K562 (cell line): ENCODE data around the gene NKAPL. TPM values are rescaled to one million over a fixed set of nuclear protein-coding genes. Genes with fewer than 3 reads are reported as not detected.

Experiments
- ATAC-seq: fragments of 200-7000 bp; cut with Tn5 transposase; 3 replicates; pipeline ENCODE4 v1.9.1; 2020; ENCODE audit warnings: moderate library complexity
- BruUV-seq: library from RNA; stranded (reverse); fragments of 400-500 nt; replicated peaks from 2 replicates; lab custom pipeline; 2021; lab: Mats Ljungman, UMichigan
- CTCF ChIA-PET: fragments of 300-600 bp; formaldehyde crosslinking; extraction: SDS; loops from one replicate; lab custom pipeline; 2021; ENCODE audit warnings: low intra/inter-chr PET ratio; lab: Yijun Ruan, JAX
- POLR2A ChIA-PET: fragments of 300-600, 350-650 bp; sonication (Branson Sonifier 250); formaldehyde crosslinking; extraction: SDS; loops from one replicate; lab custom pipeline; 2021; ENCODE audit warnings: antibody characterized with exemption, inconsistent platforms; lab: Yijun Ruan, JAX
- DNase-seq, 4 experiments: peaks; one replicate each; pipeline versions ENCODE4 v3.0.0 to v3.0.0-alpha.2; 2011 to 2018; ENCODE audit warnings: low spot score in 3 of 4, mixed read lengths in 3 of 4; ENCODE audit errors: extremely low read depth in 1 of 4
- FAIRE-seq: peaks from 2 replicates; lab custom pipeline; 2011; peaks lifted over from hg19 to GRCh38; lab: Jason Lieb, UNC
- H2AFZ ChIP-seq: 2 replicates; pipeline ENCODE4 v1.6.0; 2011; ENCODE audit warnings: low read depth, low read length, control low read depth, inconsistent platforms
- H3K27ac ChIP-seq: fragments of 200-600 bp; 3 replicates; pipeline ENCODE4 v1.8.0; 2011; ENCODE audit warnings: low read depth, mild to moderate bottlenecking, control low read depth, inconsistent platforms, low read length, moderate library complexity, mixed read lengths; ENCODE audit errors: extremely low read depth
- H3K27me3 ChIP-seq, 2 experiments: fragments of 300-600 bp in 1 of 2; 2 replicates in 1 of 2; 3 replicates in 1 of 2; pipeline versions ENCODE4 v1.6.0 to v1.8.0; 2011; ENCODE audit warnings: inconsistent platforms in 2 of 2, low read length in 2 of 2, mild to moderate bottlenecking in 1 of 2, mixed read lengths in 1 of 2, moderate library complexity in 1 of 2; ENCODE audit not compliant: control insufficient read depth in 2 of 2, insufficient read depth in 2 of 2
- H3K36me3 ChIP-seq: fragments of 300-600 bp; 3 replicates; pipeline ENCODE4 v1.8.0; 2011; ENCODE audit warnings: mild to moderate bottlenecking, low read length, inconsistent platforms; ENCODE audit not compliant: control insufficient read depth, insufficient read depth
- H3K4me1 ChIP-seq, 2 experiments: fragments of 200-600 bp in 1 of 2; replicated peaks in 1 of 2; 2 replicates in 1 of 2; 3 replicates in 1 of 2; pipeline versions ENCODE4 v1.5.1 to v1.8.0; 2011; ENCODE audit warnings: inconsistent platforms in 2 of 2, low read length in 2 of 2, mild to moderate bottlenecking in 1 of 2, mixed read lengths in 1 of 2, moderate library complexity in 1 of 2; ENCODE audit not compliant: control insufficient read depth in 2 of 2, insufficient read depth in 2 of 2
- H3K4me2 ChIP-seq: 2 replicates; pipeline ENCODE4 v1.6.1; 2011; ENCODE audit warnings: low read length, control low read depth, inconsistent platforms, mixed read lengths; ENCODE audit not compliant: insufficient read depth
- H3K4me3 ChIP-seq: fragments of 200-600 bp; sonication (generic), shearing (Covaris generic); 2 replicates; pipeline ENCODE4 v1.5.1; 2016; ENCODE audit warnings: control low read depth, inconsistent platforms
- H3K79me2 ChIP-seq: fragments of 200-600 bp; 3 replicates; pipeline ENCODE4 v1.8.0; 2011; ENCODE audit warnings: low read length, inconsistent platforms; ENCODE audit not compliant: control insufficient read depth, insufficient read depth
- H3K9ac ChIP-seq, 2 experiments: 2 replicates each; pipeline versions ENCODE4 v1.6.0 to v1.6.1; 2011; ENCODE audit warnings: low read depth in 2 of 2, low read length in 2 of 2, control low read depth in 1 of 2, inconsistent platforms in 1 of 2, mild to moderate bottlenecking in 1 of 2, mixed read lengths in 1 of 2; ENCODE audit not compliant: insufficient read depth in 1 of 2
- H3K9me1 ChIP-seq: one replicate; pipeline ENCODE4 v1.6.0; 2011; ENCODE audit warnings: inconsistent platforms, mild to moderate bottlenecking, low read length, moderate library complexity; ENCODE audit not compliant: control insufficient read depth, insufficient read depth
- H3K9me3 ChIP-seq: replicated peaks from 2 replicates; pipeline ENCODE4 v1.5.1; 2011; ENCODE audit warnings: low read depth, low read length, inconsistent platforms; ENCODE audit not compliant: control insufficient read depth, insufficient read depth
- H4K20me1 ChIP-seq: replicated peaks from 2 replicates; pipeline ENCODE4 v1.6.1; 2011; ENCODE audit warnings: low read length, inconsistent platforms, mixed read lengths; ENCODE audit not compliant: control insufficient read depth, insufficient read depth
- C11orf30 ChIP-seq: fragments of 450-650 bp; IDR thresholded peaks from 2 replicates; pipeline ENCODE4 v1.6.1; 2016; ENCODE audit warnings: low read depth, mild to moderate bottlenecking
- FOSL1 ChIP-seq: fragments of 200-800 bp; sonication (Bioruptor generic); conservative IDR thresholded peaks from 2 replicates; pipeline ENCODE4 v1.6.1; 2016; ENCODE audit warnings: missing genetic modification characterization, missing compliant biosample characterization
- HINFP ChIP-seq: fragments of 450-650 bp; conservative IDR thresholded peaks from 2 replicates; pipeline ENCODE4 v1.6.1; 2016; ENCODE audit warnings: missing genetic modification characterization, low read depth, mild to moderate bottlenecking, control low read depth, missing compliant biosample characterization
- MAFG ChIP-seq: fragments of 450-650 bp; conservative IDR thresholded peaks from 2 replicates; pipeline ENCODE4 v1.6.1; 2016; ENCODE audit warnings: missing genetic modification characterization, missing compliant biosample characterization
- SFPQ ChIP-seq: fragments of 200-400 bp; formaldehyde crosslinking; IDR thresholded peaks from 2 replicates; pipeline ENCODE4 v1.6.1; 2017; ENCODE audit warnings: mild to moderate bottlenecking, low read depth, low read length, moderate library complexity
- ZNF316 ChIP-seq: fragments of 450-650 bp; IDR thresholded peaks from 2 replicates; pipeline ENCODE4 v1.6.1; 2016
- WGBS: fragments of 100-300 bp; shearing (Covaris generic); methylation state at CpG from one replicate; pipeline ENCODE4 v1.1.6; 2016; ENCODE audit warnings: low coverage, mixed read lengths; ENCODE audit not compliant: insufficient coverage; ENCODE audit errors: missing lambda C conversion rate; 5-methylcytosine and 5-hydroxymethylcytosine counted together
- in situ Hi-C: fragments of 300-500 bp; cut with MboI; formaldehyde crosslinking; loops from 4 replicates; pipeline ENCODE4 v1.15.0; 2018; ENCODE audit warnings: inconsistent platforms, mixed read lengths
- intact Hi-C: fragments of 100-400 bp; cut with micrococcal nuclease; formaldehyde crosslinking; loops from 2 replicates; pipeline ENCODE4 v1.14.2; 2022
- polyA plus RNA-seq, 8 experiments: library from polyadenylated mRNA; depleted of rRNA in 4 of 8; stranded (reverse) in 5 of 8; unstranded in 3 of 8; fragments of >200 nt; fragmentation: Nextera tagmentation in 2 of 8; fragmentation: Illumina TruSeq in 1 of 8; extraction: Ambion mirVana in 2 of 8; extraction: Trizol in 1 of 8; gene quantifications; 2 replicates each; pipeline versions ENCODE4 v1.2.1 to v1.2.3, GENCODE V29; 2011 to 2014; ENCODE audit warnings: inconsistent platforms in 1 of 8, missing spikeins in 1 of 8
- total RNA-seq, 7 experiments: library from RNA; depleted of rRNA in 6 of 7; stranded (reverse); fragments of >200 nt in 6 of 7; fragmentation: Illumina TruSeq in 2 of 7; extraction: Trizol in 2 of 7; gene quantifications; 2 replicates each; pipeline versions ENCODE4 v1.2.1 to v1.2.3, GENCODE V29; 2011 to 2021; ENCODE audit warnings: low replicate concordance in 1 of 7

The NKAPL gene
- total and polyA plus RNA-seq, 9 of the 15 experiments (the other 6 are each of a cell fraction or from before 2014, with no cell fraction given), result not detected

GRCh38 chr6:28243946-28244345, 15.2 kb upstream of the NKAPL start:
- H3K27me3 ChIP-seq, result no peaks in the 10 kb centered on the region
- no peaks in the 10 kb centered on the region for H3K4me1 ChIP-seq
- no peaks in the 10 kb centered on the region for H4K20me1 ChIP-seq
- H3K36me3 ChIP-seq, result peaks cover 41% of the 10 kb centered on the region; the same call in 2 of the 3 replicates
- intact Hi-C loops, result no loop called here
- no peak overlapping the region for H3K4me2 ChIP-seq
- FAIRE-seq, result no peak
- ATAC-seq, result no peak
- CTCF ChIA-PET, result no interaction called here
- H3K9me3 ChIP-seq, result no peaks in the 10 kb centered on the region
- no peaks in the 10 kb centered on the region for H3K9me1 ChIP-seq
- no peak overlapping the region for H3K9ac ChIP-seq
- no peak for DNase-seq
- in situ Hi-C loops, result no loop called here
- H2AFZ ChIP-seq, result no peak overlapping the region
- no TSS peak for BruUV-seq
- TF ChIP-seq C11orf30, result peak; percentile 20; the same call in 1 of the 2 replicates
- peak; percentile 46 for TF ChIP-seq ZNF316
- no peak for TF ChIP-seq SFPQ
- no peak for TF ChIP-seq FOSL1 (tag)
- no peak for TF ChIP-seq HINFP
- TF ChIP-seq MAFG (tag), result 0 out of 2 replicates have a peak, but pooled peaks have one; percentile 5
- WGBS, result 90% methylated on average over 3 of the region's 3 CpGs
- no peak overlapping the region for H3K27ac ChIP-seq
- POLR2A ChIA-PET, result no interaction called here
- H3K4me3 ChIP-seq, result no peak overlapping the region
- H3K79me2 ChIP-seq, result no peaks in the 10 kb centered on the region
